ENCODE results near the gene PRDM16. TPM values are rescaled to one million over a fixed set of nuclear protein-coding genes. Genes with fewer than 3 reads are reported as not detected.
A peak's percentile ranks its signal among the peaks of the same experiment; 100 is the strongest.

PRDM16 gene
- total and polyA plus RNA-seq, 2 of the 13 experiments (the other 11 are each of a cell fraction or from before 2014, with no cell fraction given), result 0.15 to 0.81 TPM

- TF ChIP-seq CREM (IDR thresholded peaks at IDR 0.05), result no peak
- no peak for TF ChIP-seq CREM (CRISPR knock-in tag; IDR thresholded peaks at IDR 0.05)
- no peak for TF ChIP-seq KIAA2018 (CRISPR knock-in tag; IDR thresholded peaks at IDR 0.05; ENCODE audit: borderline replicate concordance)
- TF ChIP-seq ATF7-NPFF (CRISPR knock-in tag; IDR thresholded peaks at IDR 0.05; ENCODE audit: low read depth), result no peak
- TF ChIP-seq ZNF224 (CRISPR knock-in tag; IDR thresholded peaks at IDR 0.05), result no peak
- TF ChIP-seq MLLT10 (CRISPR knock-in tag; IDR thresholded peaks at IDR 0.05), result no peak
- no peak for TF ChIP-seq ZNF337 (CRISPR knock-in tag; IDR thresholded peaks at IDR 0.05; ENCODE audit: borderline replicate concordance, low read depth)
- no peak for TF ChIP-seq ISX (CRISPR knock-in tag; conservative IDR thresholded peaks at IDR 0.05)
- TF ChIP-seq, protein P1, sequence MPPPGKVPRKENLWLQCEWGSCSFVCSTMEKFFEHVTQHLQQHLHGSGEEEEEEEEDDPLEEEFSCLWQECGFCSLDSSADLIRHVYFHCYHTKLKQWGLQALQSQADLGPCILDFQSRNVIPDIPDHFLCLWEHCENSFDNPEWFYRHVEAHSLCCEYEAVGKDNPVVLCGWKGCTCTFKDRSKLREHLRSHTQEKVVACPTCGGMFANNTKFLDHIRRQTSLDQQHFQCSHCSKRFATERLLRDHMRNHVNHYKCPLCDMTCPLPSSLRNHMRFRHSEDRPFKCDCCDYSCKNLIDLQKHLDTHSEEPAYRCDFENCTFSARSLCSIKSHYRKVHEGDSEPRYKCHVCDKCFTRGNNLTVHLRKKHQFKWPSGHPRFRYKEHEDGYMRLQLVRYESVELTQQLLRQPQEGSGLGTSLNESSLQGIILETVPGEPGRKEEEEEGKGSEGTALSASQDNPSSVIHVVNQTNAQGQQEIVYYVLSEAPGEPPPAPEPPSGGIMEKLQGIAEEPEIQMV (CRISPR knock-in tag; IDR thresholded peaks at IDR 0.05; ENCODE audit: low read depth), result no peak
- peak; percentile 71; the same call in 1 of the 2 replicates for TF ChIP-seq SKIL (CRISPR knock-in tag; IDR thresholded peaks at IDR 0.05; ENCODE audit: borderline replicate concordance)
- TF ChIP-seq, protein P2, sequence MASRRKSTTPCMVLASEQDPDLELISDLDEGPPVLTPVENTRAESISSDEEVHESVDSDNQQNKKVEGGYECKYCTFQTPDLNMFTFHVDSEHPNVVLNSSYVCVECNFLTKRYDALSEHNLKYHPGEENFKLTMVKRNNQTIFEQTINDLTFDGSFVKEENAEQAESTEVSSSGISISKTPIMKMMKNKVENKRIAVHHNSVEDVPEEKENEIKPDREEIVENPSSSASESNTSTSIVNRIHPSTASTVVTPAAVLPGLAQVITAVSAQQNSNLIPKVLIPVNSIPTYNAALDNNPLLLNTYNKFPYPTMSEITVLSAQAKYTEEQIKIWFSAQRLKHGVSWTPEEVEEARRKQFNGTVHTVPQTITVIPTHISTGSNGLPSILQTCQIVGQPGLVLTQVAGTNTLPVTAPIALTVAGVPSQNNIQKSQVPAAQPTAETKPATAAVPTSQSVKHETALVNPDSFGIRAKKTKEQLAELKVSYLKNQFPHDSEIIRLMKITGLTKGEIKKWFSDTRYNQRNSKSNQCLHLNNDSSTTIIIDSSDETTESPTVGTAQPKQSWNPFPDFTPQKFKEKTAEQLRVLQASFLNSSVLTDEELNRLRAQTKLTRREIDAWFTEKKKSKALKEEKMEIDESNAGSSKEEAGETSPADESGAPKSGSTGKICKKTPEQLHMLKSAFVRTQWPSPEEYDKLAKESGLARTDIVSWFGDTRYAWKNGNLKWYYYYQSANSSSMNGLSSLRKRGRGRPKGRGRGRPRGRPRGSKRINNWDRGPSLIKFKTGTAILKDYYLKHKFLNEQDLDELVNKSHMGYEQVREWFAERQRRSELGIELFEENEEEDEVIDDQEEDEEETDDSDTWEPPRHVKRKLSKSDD (CRISPR knock-in tag; IDR thresholded peaks at IDR 0.05; ENCODE audit: low read depth), result no peak
- TF ChIP-seq ZNF644 (CRISPR knock-in tag; IDR thresholded peaks at IDR 0.05; ENCODE audit: low read depth), result no peak
- TF ChIP-seq ZNF557 (CRISPR knock-in tag; IDR thresholded peaks at IDR 0.05), result no peak
- no peak for TF ChIP-seq HNRNPH1 (optimal IDR thresholded peaks at IDR 0.05; ENCODE audit: low read depth, low read length)
These were observed 252.8 kb downstream of the PRDM16 start (continued) for GRCh38 chr1:3321559-3322449.
